ENCODE data around the gene SRPK3.

- no peak for TF ChIP-seq EP300 (IDR thresholded peaks at IDR 0.05)
- TF ChIP-seq POLR2A (IDR thresholded peaks at IDR 0.05) = no peak
- no peak for TF ChIP-seq CTCF (IDR thresholded peaks at IDR 0.05)
- TF ChIP-seq POLR2AphosphoS5 (IDR thresholded peaks at IDR 0.05) = no peak
Measured at GRCh38 chrX:153755136-153755535, 25.7 kb upstream of the SRPK3 start.

All from upper lobe of left lung (tissue), 4 donors.